ENCODE measurements around the gene ISY1.

The ISY1 gene

DNA sequence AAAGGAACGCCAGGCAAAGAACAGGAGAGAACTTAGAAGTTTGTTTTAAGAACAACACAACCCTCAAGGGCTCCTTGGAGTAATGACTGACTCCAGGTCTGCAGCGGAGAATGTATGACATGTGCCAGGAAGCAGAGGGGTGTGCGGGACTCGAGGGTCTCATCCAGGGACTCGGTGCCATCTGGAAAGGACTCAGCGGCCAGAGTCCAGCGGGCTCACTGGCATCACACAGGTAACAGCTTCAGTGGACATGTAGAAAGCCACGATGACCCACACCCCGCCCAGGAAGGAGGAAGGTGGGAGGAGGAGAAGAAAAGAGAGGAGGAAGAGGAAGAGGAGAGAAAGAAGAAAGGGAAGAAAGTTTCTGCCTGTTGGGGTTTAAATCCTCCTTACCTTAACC is 78.8 kb downstream of the ISY1 start:
- Histone ChIP-seq H3K9me3 (ENCODE audit: severe bottlenecking) (no peaks in the 10 kb centered on the region), H3K27ac (no peak overlapping the region), H3K36me3 (no peaks in the 10 kb centered on the region), H3K27me3 (ENCODE audit: insufficient read depth, low read depth, severe bottlenecking) (no peaks in the 10 kb centered on the region), H3K4me3 (ENCODE audit: low read depth, low read length) (no peak overlapping the region)
- TF ChIP-seq, protein P1, sequence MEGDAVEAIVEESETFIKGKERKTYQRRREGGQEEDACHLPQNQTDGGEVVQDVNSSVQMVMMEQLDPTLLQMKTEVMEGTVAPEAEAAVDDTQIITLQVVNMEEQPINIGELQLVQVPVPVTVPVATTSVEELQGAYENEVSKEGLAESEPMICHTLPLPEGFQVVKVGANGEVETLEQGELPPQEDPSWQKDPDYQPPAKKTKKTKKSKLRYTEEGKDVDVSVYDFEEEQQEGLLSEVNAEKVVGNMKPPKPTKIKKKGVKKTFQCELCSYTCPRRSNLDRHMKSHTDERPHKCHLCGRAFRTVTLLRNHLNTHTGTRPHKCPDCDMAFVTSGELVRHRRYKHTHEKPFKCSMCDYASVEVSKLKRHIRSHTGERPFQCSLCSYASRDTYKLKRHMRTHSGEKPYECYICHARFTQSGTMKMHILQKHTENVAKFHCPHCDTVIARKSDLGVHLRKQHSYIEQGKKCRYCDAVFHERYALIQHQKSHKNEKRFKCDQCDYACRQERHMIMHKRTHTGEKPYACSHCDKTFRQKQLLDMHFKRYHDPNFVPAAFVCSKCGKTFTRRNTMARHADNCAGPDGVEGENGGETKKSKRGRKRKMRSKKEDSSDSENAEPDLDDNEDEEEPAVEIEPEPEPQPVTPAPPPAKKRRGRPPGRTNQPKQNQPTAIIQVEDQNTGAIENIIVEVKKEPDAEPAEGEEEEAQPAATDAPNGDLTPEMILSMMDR (IDR thresholded peaks at IDR 0.05; ENCODE audit: low read depth, low read length): no peak
- no peak for DNase-seq

DNA sequence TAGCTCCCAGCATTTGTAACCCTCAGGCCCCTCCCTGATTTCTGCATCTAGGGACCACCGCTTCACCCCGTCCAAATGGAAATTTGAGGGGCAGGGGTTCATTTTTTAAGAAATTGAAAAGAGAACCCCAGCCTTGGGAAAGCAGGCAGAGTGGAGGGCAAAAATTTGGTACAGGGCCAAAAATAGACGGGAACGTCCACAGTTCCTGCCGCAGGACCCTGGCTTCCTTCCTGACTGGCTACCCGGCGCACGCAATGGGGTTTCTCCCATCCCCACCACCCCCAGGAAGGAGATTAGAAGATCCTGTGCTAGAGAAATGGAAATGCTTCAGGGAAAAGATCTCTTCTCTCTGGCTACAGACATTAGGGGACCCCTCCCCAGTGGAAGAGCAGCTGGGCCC is 79.4 kb downstream of the ISY1 start:
- no peaks in the 10 kb centered on the region for H3K36me3 ChIP-seq
- TF ChIP-seq, protein P1 (IDR thresholded peaks at IDR 0.05; ENCODE audit: low read depth, low read length): no peak
- no peaks in the 10 kb centered on the region for H3K9me3 ChIP-seq (ENCODE audit: severe bottlenecking)
- H3K4me3 ChIP-seq (ENCODE audit: low read depth, low read length): no peak overlapping the region
- no peak for DNase-seq
- no peak overlapping the region for H3K27ac ChIP-seq
- no peaks in the 10 kb centered on the region for H3K27me3 ChIP-seq (ENCODE audit: insufficient read depth, low read depth, severe bottlenecking)

DNA sequence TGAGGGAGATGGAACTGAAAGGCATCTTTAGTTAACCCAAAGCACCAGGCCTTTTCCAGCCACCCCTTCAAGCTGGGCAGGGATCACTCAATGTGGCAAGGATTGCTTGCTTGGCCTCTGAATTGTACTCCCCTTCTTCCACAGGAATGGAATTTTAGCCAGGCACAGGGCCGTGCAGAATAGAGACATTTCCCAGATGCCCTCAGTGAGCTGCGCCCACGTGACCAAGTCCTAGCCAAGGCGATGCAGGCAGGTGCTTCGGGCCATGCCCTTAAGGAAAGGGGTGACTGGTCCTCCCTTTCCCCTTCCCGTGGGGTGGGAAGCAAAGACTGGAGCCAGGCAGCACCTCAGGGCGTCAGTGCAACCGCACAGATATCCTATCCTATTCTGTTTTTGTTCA is 82.4 kb downstream of the ISY1 start:
- no peaks in the 10 kb centered on the region for H3K9me3 ChIP-seq (ENCODE audit: severe bottlenecking)
- TF ChIP-seq, protein P1 (IDR thresholded peaks at IDR 0.05; ENCODE audit: low read depth, low read length): no peak

More for the DNA sequence above, 82.4 kb downstream of the ISY1 start:
- no peak for DNase-seq
- Histone ChIP-seq H3K4me3 (ENCODE audit: low read depth, low read length) (no peak overlapping the region), H3K27ac (no peak overlapping the region), H3K36me3 (no peaks in the 10 kb centered on the region), H3K27me3 (ENCODE audit: insufficient read depth, low read depth, severe bottlenecking) (no peaks in the 10 kb centered on the region)
